Activated naive CD8-positive, alpha-beta T cell treated with anti-CD3 and anti-CD28 coated beads for 36 hours (primary cell): ENCODE measurements around the gene CAPN8. TPM values are rescaled to one million over a fixed set of nuclear protein-coding genes. Genes with fewer than 3 reads are reported as not detected.

Source experiments
- DNase-seq: peaks from one replicate; pipeline ENCODE4 v3.0.0; 2021
- H3K27ac Mint-ChIP-seq: one replicate; pipeline ENCODE4 v1.8.0; 2022; ENCODE audit warnings: mild to moderate bottlenecking, moderate library complexity, mixed read lengths
- H3K27me3 Mint-ChIP-seq: one replicate; pipeline ENCODE4 v1.8.0; 2022; ENCODE audit warnings: mild to moderate bottlenecking, mixed read lengths
- H3K36me3 Mint-ChIP-seq: one replicate; pipeline ENCODE4 v1.8.0; 2021; ENCODE audit warnings: mild to moderate bottlenecking, mixed read lengths
- H3K4me1 Mint-ChIP-seq: one replicate; pipeline ENCODE4 v1.8.0; 2021; ENCODE audit warnings: mixed read lengths
- H3K4me3 Mint-ChIP-seq: one replicate; pipeline ENCODE4 v1.8.0; 2022; ENCODE audit warnings: mild to moderate bottlenecking, moderate library complexity, mixed read lengths
- H3K9me3 Mint-ChIP-seq: one replicate; pipeline ENCODE4 v1.8.0; 2022; ENCODE audit warnings: mixed read lengths
- total RNA-seq, 2 experiments: library from RNA; stranded (reverse); gene quantifications; one replicate each; pipeline ENCODE4 v1.2.3, GENCODE V29; 2021

CAPN8 gene
- total RNA-seq, 2 experiments from 2014 or later, result not detected

DNA sequence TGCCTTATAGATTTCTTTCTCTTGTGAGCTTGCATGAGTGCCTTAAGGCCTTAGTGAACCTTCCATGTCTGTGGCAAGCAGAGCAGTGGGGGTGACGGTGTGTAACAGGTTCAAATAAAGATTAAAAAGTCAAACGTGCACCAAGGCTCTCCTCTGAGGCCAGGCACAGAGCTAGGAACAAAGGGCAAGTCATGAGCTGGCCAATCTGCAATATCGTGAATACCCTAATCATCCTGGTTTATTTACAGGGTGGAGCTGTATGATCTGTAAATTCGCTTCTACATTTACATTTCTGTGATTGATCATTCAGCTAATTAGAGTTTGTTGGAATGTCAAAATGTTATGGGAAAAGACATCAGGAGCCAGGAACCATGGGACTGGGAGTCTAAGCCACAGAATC, 120.2 kb downstream of the CAPN8 start:
- Mint-ChIP-seq H3K27me3 (peaks cover 4% of the 10 kb centered on the region), H3K27ac (no peak overlapping the region), H3K4me3 (no peak overlapping the region), H3K36me3 (peaks cover 3% of the 10 kb centered on the region), H3K4me1 (no peaks in the 10 kb centered on the region), H3K9me3 (peaks cover 8% of the 10 kb centered on the region)
- no peak for DNase-seq

- peaks cover 1% of the 10 kb centered on the region for H3K36me3 Mint-ChIP-seq
- no peak overlapping the region for H3K4me3 Mint-ChIP-seq
- H3K27me3 Mint-ChIP-seq, result peaks cover 2% of the 10 kb centered on the region
- peaks cover 6% of the 10 kb centered on the region for H3K9me3 Mint-ChIP-seq
- H3K27ac Mint-ChIP-seq, result no peak overlapping the region
- no peaks in the 10 kb centered on the region for H3K4me1 Mint-ChIP-seq
- DNase-seq, result no peak
Measured at GRCh38 chr1:223543560-223543959, 121.9 kb downstream of the CAPN8 start.

- H3K9me3 Mint-ChIP-seq, result no peaks in the 10 kb centered on the region
- no peak for DNase-seq
- no peak overlapping the region for H3K4me3 Mint-ChIP-seq
- H3K27me3 Mint-ChIP-seq, result no peaks in the 10 kb centered on the region
- H3K4me1 Mint-ChIP-seq, result no peaks in the 10 kb centered on the region
- no peaks in the 10 kb centered on the region for H3K36me3 Mint-ChIP-seq
- H3K27ac Mint-ChIP-seq, result no peak overlapping the region
Measured at GRCh38 chr1:223542831-223543230, 122.7 kb downstream of the CAPN8 start.

GRCh38 chr1:223540485-223541106, 124.9 kb downstream of the CAPN8 start:
- Mint-ChIP-seq H3K9me3 (no peaks in the 10 kb centered on the region), H3K36me3 (no peaks in the 10 kb centered on the region), H3K4me3 (no peak overlapping the region), H3K27ac (no peak overlapping the region), H3K27me3 (no peaks in the 10 kb centered on the region), H3K4me1 (no peaks in the 10 kb centered on the region)
- no peak for DNase-seq

DNA sequence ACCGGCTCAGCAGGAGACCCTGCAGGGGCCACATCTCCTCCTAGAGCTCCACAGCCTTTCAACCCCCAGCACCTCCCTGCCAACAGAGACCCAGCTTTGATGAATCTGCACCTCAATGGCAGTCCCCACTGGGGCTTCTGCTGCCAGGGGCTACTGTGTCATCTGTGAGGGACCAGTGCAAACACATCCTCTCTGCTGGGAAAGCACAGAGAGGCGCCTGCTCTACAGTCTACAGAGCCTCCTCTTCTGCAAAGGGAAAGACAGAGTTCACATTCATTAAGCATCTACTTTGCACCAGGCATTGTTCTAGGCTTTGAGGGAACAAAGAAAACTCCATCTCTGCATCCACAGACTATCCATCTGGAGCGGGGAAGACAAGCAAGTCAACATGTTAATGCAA, 125.8 kb downstream of the CAPN8 start:
- Mint-ChIP-seq H3K27me3 (no peaks in the 10 kb centered on the region), H3K36me3 (no peaks in the 10 kb centered on the region), H3K4me1 (no peaks in the 10 kb centered on the region), H3K27ac (no peak overlapping the region), H3K4me3 (no peak overlapping the region), H3K9me3 (no peaks in the 10 kb centered on the region)
- no peak for DNase-seq

GRCh38 chr1:223538981-223539380, 126.5 kb downstream of the CAPN8 start:
- H3K4me1 Mint-ChIP-seq, result no peaks in the 10 kb centered on the region
- no peaks in the 10 kb centered on the region for H3K9me3 Mint-ChIP-seq
- peaks cover under 1% of the 10 kb centered on the region for H3K27me3 Mint-ChIP-seq
- no peak overlapping the region for H3K4me3 Mint-ChIP-seq
- DNase-seq, result no peak
- no peaks in the 10 kb centered on the region for H3K36me3 Mint-ChIP-seq
- H3K27ac Mint-ChIP-seq, result no peak overlapping the region

GRCh38 chr1:223535319-223535718, 130.2 kb downstream of the CAPN8 start:
- Mint-ChIP-seq H3K27ac (no peak overlapping the region), H3K4me3 (no peak overlapping the region), H3K36me3 (no peaks in the 10 kb centered on the region), H3K27me3 (peaks cover 11% of the 10 kb centered on the region), H3K9me3 (no peaks in the 10 kb centered on the region), H3K4me1 (no peaks in the 10 kb centered on the region)
- DNase-seq, result no peak

GRCh38 chr1:223534677-223535076, 130.8 kb downstream of the CAPN8 start:
- DNase-seq, result no peak
- H3K27ac Mint-ChIP-seq, result no peak overlapping the region
- no peaks in the 10 kb centered on the region for H3K9me3 Mint-ChIP-seq
- no peak overlapping the region for H3K4me3 Mint-ChIP-seq
- H3K27me3 Mint-ChIP-seq, result peaks cover 11% of the 10 kb centered on the region
- H3K4me1 Mint-ChIP-seq, result no peaks in the 10 kb centered on the region
- H3K36me3 Mint-ChIP-seq, result no peaks in the 10 kb centered on the region

DNA sequence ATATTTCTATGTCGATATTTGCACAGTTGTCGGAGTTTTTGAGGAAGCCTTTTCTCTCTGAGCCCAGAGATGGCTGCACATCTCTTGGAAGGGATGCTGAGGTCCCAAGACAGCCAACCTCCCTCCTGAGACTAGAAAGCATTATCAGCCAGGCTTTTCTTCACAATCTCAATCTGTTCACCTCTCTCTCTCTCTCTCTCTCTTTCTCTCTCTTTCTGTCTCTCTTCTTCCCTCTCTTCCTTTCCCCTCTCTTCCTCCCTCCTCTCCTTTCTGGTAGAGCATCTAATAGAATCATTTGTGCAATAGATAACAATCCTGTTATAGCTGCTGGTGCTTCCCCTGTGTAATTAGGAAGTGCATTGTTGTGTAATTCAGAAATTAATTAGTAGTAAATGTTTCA, 131.8 kb downstream of the CAPN8 start:
- H3K9me3 Mint-ChIP-seq, result no peaks in the 10 kb centered on the region
- no peak overlapping the region for H3K27ac Mint-ChIP-seq
- no peak for DNase-seq
- H3K36me3 Mint-ChIP-seq, result no peaks in the 10 kb centered on the region
- H3K27me3 Mint-ChIP-seq, result peaks cover 11% of the 10 kb centered on the region
- no peaks in the 10 kb centered on the region for H3K4me1 Mint-ChIP-seq
- H3K4me3 Mint-ChIP-seq, result no peak overlapping the region

GRCh38 chr1:223531742-223532341, 133.7 kb downstream of the CAPN8 start:
- H3K36me3 Mint-ChIP-seq, result no peaks in the 10 kb centered on the region
- peak; percentile 27 for DNase-seq
- no peaks in the 10 kb centered on the region for H3K9me3 Mint-ChIP-seq
- no peak overlapping the region for H3K4me3 Mint-ChIP-seq
- peaks cover 15% of the 10 kb centered on the region for H3K27me3 Mint-ChIP-seq
- H3K27ac Mint-ChIP-seq, result no peak overlapping the region
- H3K4me1 Mint-ChIP-seq, result no peaks in the 10 kb centered on the region

DNA sequence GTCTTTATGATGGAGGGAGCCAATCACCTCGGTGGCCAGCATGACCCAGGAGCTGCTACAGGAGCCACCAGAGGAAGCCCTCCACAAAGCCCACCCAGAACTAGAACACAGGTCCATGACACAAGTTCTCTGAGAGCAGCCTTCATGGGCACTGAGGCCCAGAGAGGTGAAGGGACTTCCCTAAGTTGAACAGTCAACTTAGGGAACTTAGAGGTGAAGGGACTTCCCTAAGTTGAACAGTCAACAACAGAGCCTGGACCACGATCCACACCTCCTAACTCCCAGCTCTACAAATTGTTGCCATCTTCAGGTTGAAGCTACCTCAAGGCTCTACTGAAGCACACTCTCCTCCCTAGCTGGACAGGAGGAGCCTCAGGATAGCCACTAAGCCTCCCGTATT, 139.5 kb downstream of the CAPN8 start:
- Mint-ChIP-seq H3K27ac (no peak overlapping the region), H3K27me3 (peaks cover 9% of the 10 kb centered on the region), H3K4me3 (no peak overlapping the region), H3K9me3 (no peaks in the 10 kb centered on the region), H3K4me1 (no peaks in the 10 kb centered on the region), H3K36me3 (no peaks in the 10 kb centered on the region)
- DNase-seq, result no peak

DNA sequence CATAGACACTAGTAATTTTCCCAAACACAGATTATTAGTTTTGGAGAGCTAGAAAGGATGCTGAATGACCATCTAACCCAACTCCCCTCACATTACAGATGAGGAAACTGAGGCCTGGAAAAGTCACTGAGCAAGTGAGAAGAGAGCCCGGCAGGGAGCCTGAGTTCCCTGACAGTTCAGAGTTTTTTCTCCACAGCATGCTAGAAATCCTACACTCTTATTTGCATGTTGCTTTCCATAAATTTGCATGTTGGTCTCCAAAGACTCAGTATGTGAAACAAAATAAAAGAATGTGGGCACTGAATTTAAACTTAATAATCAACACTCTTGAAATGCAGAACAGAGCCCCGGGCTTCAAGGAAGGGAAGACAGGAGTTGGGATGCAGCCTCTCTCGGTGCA, 140.0 kb downstream of the CAPN8 start:
- Mint-ChIP-seq H3K36me3 (no peaks in the 10 kb centered on the region), H3K27me3 (peaks cover 9% of the 10 kb centered on the region), H3K4me1 (no peaks in the 10 kb centered on the region), H3K4me3 (no peak overlapping the region), H3K27ac (no peak overlapping the region), H3K9me3 (no peaks in the 10 kb centered on the region)
- DNase-seq, result no peak

DNA sequence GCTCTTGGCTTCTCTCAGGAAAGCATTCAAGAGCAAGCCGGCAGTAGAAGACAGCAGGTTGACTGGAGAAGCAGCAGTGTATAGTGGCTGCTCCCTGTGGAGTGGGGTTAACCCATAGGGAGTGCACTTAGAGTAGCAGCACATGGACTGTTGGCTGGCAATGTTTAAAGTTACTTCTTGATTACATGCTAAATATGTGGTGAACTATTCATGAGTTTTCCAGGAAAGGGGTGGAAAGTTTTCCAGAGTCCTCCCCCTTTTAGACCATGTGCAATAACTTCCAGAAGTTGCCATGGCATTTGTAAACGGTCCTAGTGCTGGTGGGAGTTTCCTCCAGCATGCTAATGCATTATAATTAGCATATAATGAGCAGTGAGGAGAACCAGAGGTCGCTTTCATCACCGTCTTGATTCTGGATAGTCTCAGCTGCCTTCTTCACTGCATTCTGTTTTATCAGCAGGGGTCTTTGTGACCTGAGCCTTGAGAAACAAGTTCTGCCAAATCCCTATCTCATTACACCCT, 140.5 kb downstream of the CAPN8 start:
- no peak for DNase-seq
- Mint-ChIP-seq H3K4me3 (no peak overlapping the region), H3K9me3 (no peaks in the 10 kb centered on the region), H3K27ac (no peak overlapping the region), H3K36me3 (no peaks in the 10 kb centered on the region), H3K4me1 (no peaks in the 10 kb centered on the region), H3K27me3 (peaks cover 9% of the 10 kb centered on the region)

DNA sequence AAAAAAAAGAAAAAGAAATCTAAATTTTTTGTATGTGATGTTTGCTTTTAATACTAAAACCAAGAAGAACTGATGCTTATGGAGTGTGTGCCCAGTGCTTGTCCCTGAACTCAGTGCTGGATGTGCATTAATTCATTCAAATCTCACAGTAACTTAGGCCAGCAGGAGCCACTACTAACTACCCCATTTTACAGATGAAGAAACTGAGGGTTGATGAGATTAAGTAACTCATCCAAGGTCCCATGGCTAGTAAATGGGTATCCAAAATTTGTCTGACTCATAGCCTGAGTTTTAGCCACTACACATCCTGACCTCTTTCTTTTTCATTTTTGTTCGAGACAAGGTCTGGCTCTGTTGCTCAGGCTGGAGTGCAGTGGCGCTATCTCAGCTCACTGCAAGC, 144.4 kb downstream of the CAPN8 start:
- H3K36me3 Mint-ChIP-seq, result no peaks in the 10 kb centered on the region
- no peak overlapping the region for H3K4me3 Mint-ChIP-seq
- no peaks in the 10 kb centered on the region for H3K4me1 Mint-ChIP-seq
- H3K9me3 Mint-ChIP-seq, result no peaks in the 10 kb centered on the region
- DNase-seq, result no peak
- peaks cover 11% of the 10 kb centered on the region for H3K27me3 Mint-ChIP-seq
- no peak overlapping the region for H3K27ac Mint-ChIP-seq

GRCh38 chr1:223520200-223520599, 145.3 kb downstream of the CAPN8 start:
- H3K36me3 Mint-ChIP-seq, result no peaks in the 10 kb centered on the region
- no peak overlapping the region for H3K27ac Mint-ChIP-seq
- no peaks in the 10 kb centered on the region for H3K9me3 Mint-ChIP-seq
- peaks cover 11% of the 10 kb centered on the region for H3K27me3 Mint-ChIP-seq
- no peak overlapping the region for H3K4me3 Mint-ChIP-seq
- no peak for DNase-seq
- no peaks in the 10 kb centered on the region for H3K4me1 Mint-ChIP-seq

DNA sequence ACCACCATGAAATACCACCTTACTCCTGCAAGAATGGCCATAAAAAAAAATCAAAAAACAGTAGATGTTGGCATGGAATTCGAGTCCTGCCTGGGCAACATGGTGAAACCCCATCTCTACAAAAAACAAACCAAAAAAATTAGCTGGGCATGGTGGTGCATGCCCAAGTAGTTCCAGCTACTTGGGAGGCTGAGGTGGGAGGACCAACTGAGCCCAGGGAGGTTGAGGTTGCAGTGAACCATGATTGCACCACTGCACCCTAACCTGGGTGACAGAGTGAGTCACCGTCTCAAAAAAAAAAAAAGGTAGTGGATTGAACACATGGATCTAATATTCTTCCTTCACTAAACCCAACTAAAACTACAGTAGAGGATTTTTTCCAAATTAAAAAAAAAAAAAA, 146.4 kb downstream of the CAPN8 start:
- Mint-ChIP-seq H3K27ac (no peak overlapping the region), H3K36me3 (no peaks in the 10 kb centered on the region), H3K27me3 (peaks cover 11% of the 10 kb centered on the region), H3K4me3 (no peak overlapping the region), H3K4me1 (peaks cover 1% of the 10 kb centered on the region), H3K9me3 (no peaks in the 10 kb centered on the region)
- no peak for DNase-seq
